Kidney epithelial cell (primary cell): ENCODE data around the gene ZMIZ1. TPM values are rescaled to one million over a fixed set of nuclear protein-coding genes. Genes with fewer than 3 reads are reported as not detected.

Source experiments
- DNase-seq: peaks from one replicate; pipeline ENCODE4 v3.0.0-alpha.2; 2010; ENCODE audit warnings: low read depth
- H3K27me3 ChIP-seq: 2 replicates; pipeline ENCODE4 v1.6.0; 2011; ENCODE audit warnings: low read length; ENCODE audit not compliant: control insufficient read depth, insufficient read depth
- H3K36me3 ChIP-seq: 2 replicates; pipeline ENCODE4 v1.5.1; 2011; ENCODE audit warnings: low read length; ENCODE audit not compliant: control insufficient read depth, insufficient read depth
- H3K4me3 ChIP-seq: 2 replicates; pipeline ENCODE4 v1.5.1; 2011; ENCODE audit warnings: low read depth, mild to moderate bottlenecking, control low read depth, low read length
- CTCF ChIP-seq: IDR thresholded peaks from 2 replicates; pipeline ENCODE4 v1.5.1; 2011; ENCODE audit warnings: mild to moderate bottlenecking, moderate library complexity, low read length, control low read depth, inconsistent platforms; ENCODE audit not compliant: insufficient read depth, poor library complexity, severe bottlenecking
- total RNA-seq: library from RNA; depleted of rRNA; stranded (reverse); fragments of >200 nt; gene quantifications from 2 replicates; pipeline ENCODE4 v1.2.3, GENCODE V29; 2015

The ZMIZ1 gene
- total RNA-seq, 1 donor from 2014 or later, result 57.5 TPM

GRCh38 chr10:79203833-79204232 lies 135.1 kb downstream of the ZMIZ1 start:
- no peak for DNase-seq
- TF ChIP-seq CTCF, result peak; percentile 6
- H3K36me3 ChIP-seq, result peaks cover 6% of the 10 kb centered on the region
- no peaks in the 10 kb centered on the region for H3K27me3 ChIP-seq
- no peak overlapping the region for H3K4me3 ChIP-seq

GRCh38 chr10:79206300-79207095 lies 137.7 kb downstream of the ZMIZ1 start:
- TF ChIP-seq CTCF, result no peak
- no peak for DNase-seq
- Histone ChIP-seq H3K36me3 (peaks cover 12% of the 10 kb centered on the region), H3K4me3 (no peak overlapping the region), H3K27me3 (no peaks in the 10 kb centered on the region)

GRCh38 chr10:79207096-79207357 lies 138.3 kb downstream of the ZMIZ1 start:
- peaks cover 12% of the 10 kb centered on the region for H3K36me3 ChIP-seq
- no peaks in the 10 kb centered on the region for H3K27me3 ChIP-seq
- TF ChIP-seq CTCF, result no peak
- no peak overlapping the region for H3K4me3 ChIP-seq
- no peak for DNase-seq

- no peak overlapping the region for H3K4me3 ChIP-seq
- no peak for TF ChIP-seq CTCF
- peaks cover 10% of the 10 kb centered on the region for H3K36me3 ChIP-seq
- no peak for DNase-seq
- no peaks in the 10 kb centered on the region for H3K27me3 ChIP-seq
Observed at GRCh38 chr10:79207726-79208125, 139.0 kb downstream of the ZMIZ1 start.

GRCh38 chr10:79208251-79208983 lies 139.7 kb downstream of the ZMIZ1 start:
- H3K36me3 ChIP-seq, result peaks cover 12% of the 10 kb centered on the region
- no peak for DNase-seq
- H3K27me3 ChIP-seq, result no peaks in the 10 kb centered on the region
- no peak for TF ChIP-seq CTCF
- no peak overlapping the region for H3K4me3 ChIP-seq
